Stimulated activated CD4-positive, alpha-beta T cell treated with anti-CD3 and anti-CD28 coated beads, Interleukin-1b, Interleukin-23, amount 100 ng/mL, for 4 hours (primary cell): Measurements from ENCODE around the gene HNRNPF.

Source experiments
- DNase-seq, 2 donors: peaks; one replicate each; pipeline ENCODE4 v3.0.0-alpha.2; 2020; ENCODE audit warnings: low read depth in 2 of 2

The HNRNPF gene

GRCh38 chr10:43376828-43377423 lies 32.1 kb downstream of the HNRNPF start:
- DNase-seq, result no peak

GRCh38 chr10:43376046-43376635 lies 32.8 kb downstream of the HNRNPF start:
- DNase-seq, result no peak

- no peak for DNase-seq
Observed at GRCh38 chr10:43375401-43376020, 33.5 kb downstream of the HNRNPF start.

- no peak for DNase-seq
Observed at GRCh38 chr10:43374194-43374593, 34.8 kb downstream of the HNRNPF start.

GRCh38 chr10:43373461-43373860 lies 35.5 kb downstream of the HNRNPF start:
- no peak for DNase-seq

- DNase-seq, result no peak
Observed at GRCh38 chr10:43372765-43373361, 36.1 kb downstream of the HNRNPF start.

GRCh38 chr10:43371418-43371817 lies 37.6 kb downstream of the HNRNPF start, which contains the start of gene FXYD4:
TSS of gene FXYD4 (plus strand) at chr10:43371636. CDS start at chr10:43373747, 2,111 bp downstream.
- DNase-seq, result no peak

- DNase-seq, result no peak
Observed at GRCh38 chr10:43370671-43371215, 38.2 kb downstream of the HNRNPF start.

GRCh38 chr10:43369921-43370320 lies 39.1 kb downstream of the HNRNPF start:
- DNase-seq, result no peak

GRCh38 chr10:43365001-43365400 lies 44.0 kb downstream of the HNRNPF start:
- no peak for DNase-seq

GRCh38 chr10:43362191-43362839 lies 46.7 kb downstream of the HNRNPF start:
- DNase-seq, result peak; percentile 88 to 96

GRCh38 chr10:43361547-43362190 lies 47.3 kb downstream of the HNRNPF start:
- no peak for DNase-seq

GRCh38 chr10:43360086-43360485 lies 48.9 kb downstream of the HNRNPF start:
- DNase-seq, result no peak

GRCh38 chr10:43355749-43356371 lies 53.1 kb downstream of the HNRNPF start:
- no peak for DNase-seq

- no peak for DNase-seq
Observed at GRCh38 chr10:43354879-43355380, 54.1 kb downstream of the HNRNPF start.

- DNase-seq, result no peak
Observed at GRCh38 chr10:43354330-43354635, 54.7 kb downstream of the HNRNPF start.

GRCh38 chr10:43353495-43354329 lies 55.3 kb downstream of the HNRNPF start:
- DNase-seq, result no peak

GRCh38 chr10:43352951-43353350 lies 56.0 kb downstream of the HNRNPF start:
- DNase-seq, result no peak

GRCh38 chr10:43351301-43351700 lies 57.7 kb downstream of the HNRNPF start:
- no peak for DNase-seq

- DNase-seq, result no peak
Observed at GRCh38 chr10:43350686-43351085, 58.3 kb downstream of the HNRNPF start.
